HG02678 (cell line): ENCODE measurements around the gene CXXC4.

Experiments used
- ATAC-seq: cut with Tn5 transposase; IDR thresholded peaks from one replicate; pipeline ENCODE4 v1.9.1; 2021; ENCODE audit warnings: mild to moderate bottlenecking, moderate library complexity; ENCODE audit not compliant: unreplicated experiment

Gene CXXC4

DNA sequence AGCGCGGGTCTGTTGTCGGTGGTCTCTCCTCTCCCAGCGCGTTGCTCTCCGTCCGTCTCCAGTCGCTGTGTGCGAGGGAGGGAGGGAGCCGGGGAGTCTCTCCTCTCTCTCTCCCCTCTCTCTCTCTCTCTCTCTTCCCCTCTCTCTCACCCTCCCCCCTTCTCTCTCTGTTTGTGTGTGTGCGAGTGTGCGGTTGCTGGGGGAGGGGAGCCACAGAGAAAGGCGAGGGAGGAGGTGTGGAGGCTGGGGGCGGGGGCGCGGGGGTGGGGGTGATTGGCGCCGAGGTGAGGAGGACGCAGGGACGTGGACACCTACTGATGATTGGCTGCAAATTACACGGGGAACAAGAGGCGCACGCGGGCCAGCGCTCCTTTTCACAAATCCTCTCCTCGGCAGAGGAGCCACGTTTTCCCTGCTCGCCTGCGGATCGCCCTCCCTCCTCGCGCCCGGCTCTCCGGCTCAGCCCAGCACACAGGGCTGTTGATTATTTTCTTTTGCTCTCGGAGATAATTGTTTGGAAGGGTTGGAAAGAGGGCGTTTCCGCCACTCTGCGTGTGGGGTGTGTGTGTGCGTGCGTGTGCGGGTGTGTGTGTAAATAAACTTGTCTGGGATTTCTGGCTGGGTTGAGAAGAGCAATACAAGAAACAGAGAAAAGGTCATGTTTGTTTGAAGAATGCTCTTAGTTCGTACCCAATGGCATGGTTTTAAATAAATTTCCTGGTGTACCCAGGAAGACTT lies at the start of gene CXXC4:
TSS of gene CXXC4 (minus strand) at position 73 of the 738 bp plus-strand sequence. CDS start 3,092 bp downstream, outside the sequence.
- peak; percentile 17 for ATAC-seq

DNA sequence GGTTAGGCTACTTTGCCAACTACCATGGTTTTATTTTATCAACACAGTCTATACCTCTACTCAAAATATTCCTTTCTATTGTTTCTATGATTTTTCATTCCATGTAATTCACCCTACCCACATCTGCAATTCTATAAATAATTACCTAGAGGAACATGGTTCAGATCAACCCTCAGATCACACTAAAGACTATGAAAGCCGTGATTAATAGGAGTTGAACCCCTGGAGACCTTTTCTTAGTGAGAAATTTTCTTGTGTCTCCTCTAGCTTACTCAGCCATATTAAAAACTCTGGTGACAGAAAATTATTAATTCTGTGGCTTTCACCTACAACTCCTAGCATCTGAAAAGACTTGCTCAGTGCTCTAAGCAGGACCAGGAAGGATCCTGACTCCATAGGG lies 38.5 kb upstream of the CXXC4 start:
- ATAC-seq = no peak

DNA sequence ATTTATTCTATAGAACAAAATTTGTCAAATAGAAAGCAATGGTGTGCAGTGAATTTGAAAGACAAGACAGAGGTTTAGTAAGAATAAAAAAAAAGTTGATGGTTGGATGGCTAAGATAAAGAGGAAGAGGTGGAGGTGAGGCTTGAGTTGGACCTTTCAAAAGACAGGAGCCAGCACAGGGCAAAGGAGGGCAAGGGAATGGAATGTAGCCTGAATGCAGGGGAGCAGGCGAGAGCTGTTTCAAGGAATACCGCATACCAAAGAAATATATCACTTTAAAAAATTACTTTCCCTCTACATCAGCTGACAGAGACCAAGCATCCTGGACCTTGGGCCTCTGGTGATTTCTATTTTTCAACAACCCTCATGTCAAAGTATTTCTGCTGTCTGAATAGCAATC lies 38.0 kb upstream of the CXXC4 start:
- ATAC-seq = no peak

DNA sequence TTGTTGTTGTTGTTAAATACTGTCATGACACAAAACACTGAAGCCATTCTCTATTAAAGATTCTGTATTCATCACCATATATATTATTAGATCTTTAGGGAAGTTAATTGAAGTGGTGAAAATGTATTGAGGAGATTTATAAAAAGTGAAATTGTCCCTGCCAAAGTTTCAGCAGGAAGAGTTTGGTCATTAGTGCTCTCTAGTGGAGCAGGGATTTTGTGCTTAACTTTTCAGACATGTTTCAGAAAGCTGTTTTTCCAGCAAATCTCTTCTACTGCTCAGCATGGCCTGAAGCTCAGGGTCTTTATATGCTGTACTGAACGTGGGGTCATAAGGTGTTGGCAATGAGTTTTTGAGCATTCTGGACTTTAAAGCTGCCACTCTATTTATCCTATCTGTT lies 36.7 kb upstream of the CXXC4 start:
- ATAC-seq = no peak

DNA sequence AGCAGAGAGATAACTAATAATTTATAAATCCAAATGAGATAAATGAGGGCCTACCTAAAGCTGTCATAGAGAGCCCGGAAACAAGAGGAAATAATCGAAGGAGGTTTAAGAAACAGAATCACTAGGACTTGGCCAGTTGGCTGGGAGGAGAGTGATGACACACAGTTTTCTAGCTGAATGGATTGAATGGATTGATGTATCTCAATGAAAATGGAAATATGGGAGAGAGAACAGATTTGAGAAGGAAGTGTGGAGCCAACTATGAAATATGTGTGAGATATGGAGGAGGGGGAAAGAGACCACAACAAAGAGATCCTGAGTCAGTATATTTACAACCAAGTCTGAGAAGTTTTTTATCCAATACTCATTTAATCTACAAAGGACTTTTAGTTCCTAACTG lies 35.7 kb upstream of the CXXC4 start:
- no peak for ATAC-seq

DNA sequence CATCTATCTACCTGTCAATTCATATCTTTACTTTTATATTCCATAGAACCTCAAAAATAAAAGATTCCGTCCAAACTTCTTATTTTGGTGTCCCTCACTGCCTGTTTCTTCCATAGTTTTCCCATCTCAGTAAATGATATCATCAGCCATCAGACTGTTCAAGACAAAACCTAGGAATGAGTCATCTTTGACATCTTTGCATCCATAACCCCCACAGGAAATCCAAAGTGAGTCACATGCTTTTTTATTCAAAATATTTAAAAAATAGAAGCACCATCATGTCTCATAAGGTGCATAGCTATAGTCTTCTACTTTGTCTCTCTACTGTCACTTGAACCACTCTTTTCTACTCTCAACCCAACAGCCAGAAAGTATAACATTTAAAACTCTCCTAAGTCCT lies 29.9 kb upstream of the CXXC4 start:
- no peak for ATAC-seq

DNA sequence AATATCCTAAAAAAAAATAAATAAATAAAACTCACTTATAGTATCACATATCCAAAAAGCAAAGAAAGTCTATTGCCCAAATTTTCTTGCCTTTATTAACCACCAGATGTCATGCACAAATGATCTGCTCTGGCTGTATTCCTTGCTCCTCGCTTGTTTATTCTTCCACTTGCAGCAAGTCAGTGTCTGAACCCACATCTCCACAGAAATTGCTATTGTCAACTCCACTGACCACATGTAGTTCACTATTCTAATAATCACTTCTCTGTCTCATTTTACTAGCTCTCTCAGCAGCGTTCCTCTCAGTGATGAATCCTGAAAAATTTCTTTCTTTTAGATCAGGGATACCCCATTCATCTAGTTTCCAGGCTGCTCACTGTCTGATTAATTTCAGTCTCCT lies 29.3 kb upstream of the CXXC4 start:
- ATAC-seq = no peak

DNA sequence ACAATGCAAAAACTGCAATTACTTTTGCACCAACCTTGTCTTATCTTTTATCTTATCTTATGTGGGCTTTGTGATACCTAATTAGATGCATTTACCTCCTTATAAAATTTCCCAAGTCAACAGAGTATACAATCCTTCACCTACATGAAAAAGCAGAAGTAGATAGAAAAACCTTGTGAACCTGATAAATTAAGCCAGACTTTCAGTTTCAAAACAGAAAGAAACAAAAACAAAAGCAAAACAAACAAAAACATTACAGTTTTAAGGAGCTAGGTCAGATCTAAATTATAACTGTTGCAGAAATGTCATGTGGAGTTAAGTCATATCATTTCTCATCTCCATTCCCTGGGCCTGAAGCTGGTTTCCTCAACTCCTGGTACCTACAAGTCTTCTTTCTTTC lies 24.9 kb upstream of the CXXC4 start:
- ATAC-seq = peak; percentile 86

DNA sequence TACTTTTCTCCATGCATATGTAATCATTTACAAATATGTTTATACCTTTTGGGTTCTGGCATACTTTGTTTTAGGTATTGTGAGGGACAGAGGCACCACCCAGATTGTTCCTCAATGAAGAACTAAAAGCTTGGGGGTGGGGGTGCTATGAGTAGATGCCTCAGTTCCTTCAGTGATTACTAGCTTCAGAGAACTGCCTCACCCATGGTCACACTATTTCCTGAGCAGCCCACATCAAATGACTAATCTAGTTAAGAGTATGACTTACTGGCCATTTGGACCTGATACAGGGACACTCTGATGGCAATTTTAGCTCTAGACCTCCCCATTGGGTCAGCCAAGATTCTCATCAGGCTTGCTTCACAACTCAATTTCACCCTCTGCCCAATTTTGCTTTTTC lies 22.2 kb upstream of the CXXC4 start:
- ATAC-seq = no peak

DNA sequence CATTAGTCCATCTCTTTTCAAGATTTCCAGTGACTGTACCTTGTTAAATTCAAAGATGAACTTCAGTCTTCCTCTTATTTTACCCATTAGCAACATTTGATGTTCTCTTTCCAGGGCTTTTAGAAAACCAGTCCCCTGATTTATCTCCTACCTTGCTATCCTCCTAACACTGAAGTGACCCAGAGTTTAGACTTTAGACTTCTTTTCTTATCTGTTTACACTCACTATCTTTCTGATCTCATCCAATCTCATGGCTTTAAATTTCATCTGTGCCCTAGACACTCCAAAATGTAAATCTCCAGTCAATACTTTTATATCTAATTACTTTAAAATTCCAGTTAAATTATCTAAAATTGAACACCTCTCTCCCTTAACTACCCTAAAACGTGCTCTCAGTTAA lies 13.5 kb upstream of the CXXC4 start:
- ATAC-seq = no peak

DNA sequence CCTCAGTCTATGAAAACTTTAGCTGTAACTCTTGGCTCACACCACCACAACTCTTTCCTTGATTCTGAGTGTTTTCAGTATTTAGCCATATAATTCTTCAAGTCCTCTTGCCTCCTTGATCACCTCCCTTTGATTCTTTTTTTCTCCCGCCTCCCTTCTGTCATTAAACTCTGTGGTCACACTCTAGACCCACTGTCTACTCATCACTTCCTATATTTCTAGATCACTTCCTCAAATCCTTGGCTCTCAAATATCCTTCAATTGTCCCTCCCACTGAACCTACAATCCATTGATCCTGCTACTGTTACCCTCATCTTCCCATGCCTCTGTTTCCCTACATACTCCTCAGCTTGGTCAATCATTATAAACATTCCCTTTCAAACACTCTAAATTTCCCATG lies 12.4 kb upstream of the CXXC4 start:
- no peak for ATAC-seq

DNA sequence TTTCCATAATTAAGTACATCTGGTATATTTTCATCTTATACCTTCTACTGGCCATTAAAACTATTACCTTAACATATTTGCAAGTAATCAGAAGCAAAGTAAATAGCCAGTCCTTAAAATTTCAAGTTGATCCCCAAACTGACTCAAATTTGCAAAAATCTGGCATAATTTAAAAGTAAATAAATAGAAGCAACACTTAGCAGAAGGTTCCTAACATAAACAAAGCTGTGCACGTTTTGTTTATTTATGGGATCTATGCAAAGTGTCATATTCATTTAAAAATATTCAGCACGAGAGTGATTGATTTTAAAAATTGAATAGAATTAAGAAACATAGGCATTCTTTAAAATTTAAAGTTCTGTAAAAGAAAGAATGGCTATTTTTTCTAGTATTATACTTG lies 9.8 kb upstream of the CXXC4 start:
- ATAC-seq = no peak

DNA sequence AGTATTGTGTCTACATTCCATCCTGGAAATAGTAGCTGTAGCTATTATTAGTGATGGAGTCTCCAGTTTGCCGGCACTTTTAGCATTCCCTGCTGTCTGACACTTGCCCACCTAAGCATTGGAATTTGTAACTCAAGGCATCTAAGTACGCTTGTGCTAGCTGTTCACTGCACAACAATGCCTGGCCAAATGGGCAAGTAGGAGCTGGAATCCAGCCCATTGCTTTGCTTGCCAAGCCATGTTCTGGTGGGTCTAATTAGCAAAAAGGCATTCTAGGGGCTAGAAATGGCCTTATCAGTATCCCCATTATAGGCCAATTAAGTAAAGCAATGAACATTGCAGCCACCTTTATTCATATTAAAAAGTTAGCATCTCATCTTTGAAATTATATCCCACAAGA lies 7.8 kb upstream of the CXXC4 start:
- no peak for ATAC-seq

DNA sequence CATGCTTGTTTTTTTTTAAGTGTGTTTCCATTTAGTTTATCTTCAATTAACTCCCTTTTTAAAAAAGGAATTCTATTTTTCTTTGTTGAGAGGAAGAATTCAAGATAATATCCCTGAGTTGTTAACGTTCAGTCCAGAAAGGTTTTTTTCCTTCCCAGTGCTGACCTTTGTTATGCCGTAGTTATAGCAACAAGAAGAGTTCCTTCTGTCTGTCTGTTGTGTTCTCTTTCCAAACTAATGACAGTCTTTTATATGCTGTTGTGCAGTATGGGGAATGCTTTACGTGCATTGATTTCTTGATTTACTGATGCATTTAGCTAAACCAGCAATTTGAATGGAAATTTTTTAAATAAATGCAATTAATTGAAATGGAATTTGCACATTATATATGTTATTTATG lies 6.6 kb upstream of the CXXC4 start:
- no peak for ATAC-seq

DNA sequence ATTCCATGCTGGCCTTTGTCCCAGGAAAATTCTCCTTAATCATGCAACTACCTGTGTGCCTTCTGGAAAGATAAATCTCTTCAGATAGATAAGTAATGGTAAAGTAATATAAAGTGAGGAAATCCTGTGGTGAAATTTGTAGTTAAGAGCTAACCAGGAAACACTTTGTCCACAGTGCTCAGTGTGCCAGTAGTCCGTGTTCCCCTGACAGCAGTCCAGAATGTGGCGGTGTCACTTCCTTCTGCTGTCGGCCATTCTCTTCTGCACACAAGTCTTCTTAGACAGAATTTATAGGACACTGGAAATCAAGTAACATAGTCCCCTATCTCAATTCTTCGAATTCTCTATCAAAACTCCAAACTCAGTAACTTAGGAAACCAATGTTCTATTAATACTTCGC lies 5.7 kb upstream of the CXXC4 start:
- ATAC-seq = no peak

DNA sequence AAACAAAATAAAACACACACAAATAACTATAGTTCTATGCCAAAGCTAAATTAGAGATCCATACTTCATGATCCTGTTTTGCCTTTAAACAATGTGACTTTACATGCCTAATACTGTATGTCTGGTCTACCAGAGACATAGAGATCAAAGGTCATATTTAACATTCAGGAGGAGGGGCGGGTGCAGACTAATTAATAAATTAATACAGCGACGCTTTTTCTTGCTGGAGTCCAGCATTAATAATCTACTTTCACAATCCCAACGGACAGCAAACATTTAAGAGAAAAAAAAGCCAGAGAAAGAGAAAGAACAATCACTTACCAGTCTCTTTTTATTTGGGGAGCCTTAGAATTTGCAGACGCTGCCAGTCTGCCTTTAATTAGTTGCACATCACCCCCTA lies 509 bp downstream of the CXXC4 start:
- no peak for ATAC-seq

DNA sequence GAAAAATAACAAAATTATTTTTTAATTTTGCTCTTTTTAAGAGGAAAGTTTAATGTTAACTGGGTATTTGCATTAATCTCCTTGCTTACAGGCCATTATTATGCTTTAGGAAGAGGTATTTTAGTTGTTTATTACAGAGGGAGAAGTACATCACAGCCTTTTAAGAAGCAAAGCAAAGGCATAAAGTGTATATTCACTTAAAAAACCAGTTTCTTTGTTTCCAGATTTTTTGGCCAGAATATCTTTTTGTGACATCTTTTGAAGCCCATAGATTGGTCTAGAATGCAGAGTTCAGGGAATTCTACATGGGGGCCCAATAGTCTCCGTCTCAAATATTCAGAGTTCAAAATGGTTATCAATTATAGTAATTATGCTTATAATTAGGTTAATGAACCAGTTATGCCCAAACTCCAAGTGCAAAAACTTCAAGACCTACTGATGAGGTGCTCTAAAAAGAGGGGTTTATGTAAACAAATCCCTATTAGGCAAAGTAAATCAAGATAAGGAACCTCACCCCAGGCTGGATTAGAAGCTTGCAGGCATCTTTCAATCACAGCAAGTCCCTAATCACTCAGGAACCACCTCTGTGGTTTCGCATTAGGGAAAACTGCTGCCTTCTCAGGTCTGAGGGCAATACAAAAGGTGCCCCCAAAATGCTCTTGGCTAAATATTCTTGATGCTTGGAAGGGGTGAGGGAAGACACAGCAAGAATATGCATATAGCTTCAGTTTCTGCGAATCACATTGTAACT lies 1.4 kb downstream of the CXXC4 start:
- ATAC-seq = no peak

DNA sequence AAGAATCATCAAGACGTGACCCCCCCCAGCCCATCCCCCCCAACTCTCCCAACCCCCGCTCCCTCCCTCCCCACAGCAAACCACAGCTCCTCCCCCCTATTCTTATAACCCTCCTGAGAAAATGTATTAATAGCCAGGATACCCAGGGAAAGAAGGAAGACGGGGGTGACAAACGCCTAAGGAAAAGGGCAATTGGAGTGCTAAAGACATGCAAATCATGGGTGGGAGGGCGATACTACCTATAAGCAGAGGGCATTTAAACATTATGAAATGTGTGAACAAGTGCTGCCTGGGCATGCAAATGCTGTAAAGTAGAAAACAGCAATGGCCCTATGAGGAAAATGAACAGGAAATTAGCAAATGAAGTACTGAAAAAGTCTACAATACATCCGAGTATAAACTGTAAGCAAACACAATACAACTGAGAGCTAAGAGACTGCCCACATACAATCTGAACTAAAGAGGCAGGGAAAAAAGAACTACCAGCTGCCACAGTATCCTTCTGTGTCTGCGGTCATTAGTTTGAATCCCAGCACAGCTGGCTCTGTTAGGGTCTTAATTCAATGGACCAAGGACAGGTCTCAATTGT lies 2.4 kb downstream of the CXXC4 start:
- peak; percentile 21 for ATAC-seq

DNA sequence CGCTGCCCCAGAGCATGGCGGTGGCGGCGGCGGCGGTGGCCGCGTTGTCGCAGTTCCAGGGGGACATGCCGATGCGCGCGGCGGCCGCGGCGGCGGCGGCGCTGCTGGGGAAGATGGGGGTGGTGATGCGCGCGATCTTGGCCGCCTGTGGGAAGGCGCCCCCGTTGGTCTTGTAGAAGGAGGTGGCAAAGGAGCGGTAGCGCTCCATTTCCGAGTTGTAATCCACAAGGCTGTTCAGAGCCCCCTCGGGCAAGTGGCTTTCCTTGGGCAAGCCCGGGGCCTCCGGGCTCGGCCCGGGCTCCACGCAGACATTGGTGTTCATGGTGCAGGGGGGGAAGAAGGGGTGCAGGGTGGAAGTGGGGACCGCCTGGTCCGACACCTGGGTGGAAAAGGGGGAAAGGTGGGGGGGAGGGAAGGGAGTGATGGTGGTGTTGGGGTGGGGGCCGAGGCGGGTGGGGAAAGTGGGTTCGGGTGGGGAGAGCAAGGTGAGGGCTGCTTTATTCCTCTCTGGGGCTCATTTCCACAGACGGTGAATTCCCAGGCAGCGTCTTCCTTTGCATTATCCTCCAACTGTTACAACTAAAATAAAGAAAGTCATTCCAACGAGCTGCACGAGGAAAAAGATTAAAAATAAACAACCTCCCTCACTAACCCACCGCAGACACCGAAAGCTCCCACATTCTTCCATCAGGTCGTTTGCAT lies 3.1 kb downstream of the CXXC4 start:
- ATAC-seq = peak; percentile 29

DNA sequence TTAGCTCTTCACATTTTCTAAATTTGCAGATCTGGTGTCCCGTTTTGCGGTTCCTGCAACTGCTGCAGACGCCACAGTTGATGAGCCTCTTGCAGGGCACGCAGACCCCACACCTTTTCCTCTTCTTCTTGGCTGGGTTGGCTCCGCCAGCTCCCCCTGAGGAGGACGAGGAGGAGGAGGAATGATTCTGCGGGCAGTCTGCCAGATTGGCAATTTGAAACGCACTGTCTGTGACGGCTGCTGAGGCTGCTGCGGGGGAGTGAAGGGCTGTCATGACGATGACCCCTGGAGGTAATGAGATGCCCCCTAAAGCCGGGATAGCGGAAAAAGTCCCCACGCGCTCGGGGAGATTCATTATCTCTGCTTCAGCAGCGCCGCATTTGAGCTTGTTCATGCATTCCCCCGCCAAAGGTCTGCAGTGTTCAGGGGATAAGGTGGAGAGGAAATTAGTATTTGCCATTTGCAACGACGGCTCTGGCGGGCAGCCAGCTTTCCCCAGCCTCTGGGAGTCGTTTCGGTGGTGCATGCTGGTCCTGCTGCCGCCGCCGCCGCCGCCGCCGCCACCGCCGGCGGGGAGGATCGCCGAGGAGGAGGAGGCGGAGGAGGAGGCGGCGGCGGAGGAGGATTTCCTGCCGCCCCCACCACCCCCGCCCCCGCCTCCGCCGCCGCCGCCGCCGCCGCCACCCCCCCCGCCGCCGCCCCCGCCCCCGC lies 3.8 kb downstream of the CXXC4 start:
- ATAC-seq = peak; percentile 33
